CD4-positive, alpha-beta T cell treated with Interleukin-15 for 1 hour (primary cell): Measurements from ENCODE around the gene ZC3HAV1L.
"Not testable (repeated sequence)": the region's sequence is repeated elsewhere in the genome, so short reads cannot be mapped to it uniquely, and the experiment has no call there.

ENCODE experiments used
- DNase-seq: peaks from one replicate; pipeline ENCODE4 v3.0.0-alpha.2; 2020

ZC3HAV1L gene, protein sequence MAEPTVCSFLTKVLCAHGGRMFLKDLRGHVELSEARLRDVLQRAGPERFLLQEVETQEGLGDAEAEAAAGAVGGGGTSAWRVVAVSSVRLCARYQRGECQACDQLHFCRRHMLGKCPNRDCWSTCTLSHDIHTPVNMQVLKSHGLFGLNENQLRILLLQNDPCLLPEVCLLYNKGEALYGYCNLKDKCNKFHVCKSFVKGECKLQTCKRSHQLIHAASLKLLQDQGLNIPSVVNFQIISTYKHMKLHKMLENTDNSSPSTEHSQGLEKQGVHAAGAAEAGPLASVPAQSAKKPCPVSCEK

GRCh38 chr7:139035586-139036353, at the start of gene ZC3HAV1L:
Gene ZC3HAV1L, minus strand, starts transcription at chr7:139036042. Its CDS starts 25 bp downstream, at chr7:139036017.
- DNase-seq, result no peak

DNA sequence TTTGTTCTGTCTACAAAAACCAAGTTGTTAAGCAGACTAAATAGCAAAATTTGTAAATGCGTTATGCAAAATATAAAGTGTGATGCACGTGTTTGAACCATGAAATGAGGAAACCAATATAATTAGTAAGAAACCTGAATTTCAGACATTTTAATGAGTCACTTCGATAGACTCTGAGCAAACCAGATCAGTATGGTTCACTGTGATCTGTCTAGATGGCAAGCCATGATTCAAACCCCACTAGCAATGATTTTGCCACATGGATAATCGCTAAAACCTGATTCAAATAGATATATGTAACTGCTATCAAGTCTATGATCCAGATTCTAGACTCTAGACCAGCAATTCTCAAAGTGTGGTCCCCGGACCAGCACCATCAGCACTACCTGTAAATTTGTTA, 48.9 kb upstream of the ZC3HAV1L start:
- DNase-seq, result no peak

DNA sequence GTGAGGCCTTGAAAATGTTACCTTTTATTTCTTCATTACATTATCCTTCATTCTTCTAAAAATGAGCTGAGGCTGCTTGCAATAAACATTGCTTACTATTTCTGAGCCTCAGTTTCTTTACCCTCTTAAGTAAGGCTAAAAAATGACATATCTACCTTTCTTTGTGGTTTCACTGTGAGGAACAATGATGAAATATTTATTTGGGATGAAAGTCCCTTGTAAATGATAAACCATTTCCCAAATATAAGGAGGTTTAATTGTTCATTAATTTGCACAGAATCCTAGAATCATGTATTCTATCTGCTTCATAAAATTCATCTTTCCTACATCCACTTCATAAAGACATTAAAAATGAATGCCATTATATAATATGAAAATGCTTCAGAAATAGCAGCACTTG, 45.7 kb upstream of the ZC3HAV1L start:
- DNase-seq, result no peak

- no peak for DNase-seq
Observed at GRCh38 chr7:139080905-139081304, 45.1 kb upstream of the ZC3HAV1L start.

DNA sequence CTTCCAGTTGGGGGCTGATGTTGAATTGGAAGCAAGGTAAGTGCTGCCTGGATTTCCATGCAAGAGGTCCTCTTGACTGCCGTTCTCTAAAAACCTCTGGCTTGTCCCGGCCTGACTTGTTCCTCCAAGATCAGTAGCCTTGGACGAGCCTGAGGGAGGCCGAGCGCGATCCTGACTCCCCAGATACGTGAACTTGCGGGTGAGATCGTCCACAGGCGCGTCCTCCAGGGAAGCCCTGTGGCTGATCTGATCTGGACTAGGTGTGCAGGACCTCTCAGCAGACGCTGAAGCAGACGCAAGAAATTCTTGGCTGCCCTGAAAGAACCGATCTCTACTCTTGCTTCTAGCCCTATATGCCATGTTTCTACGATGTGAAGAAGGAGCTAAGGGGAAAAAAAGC, 44.0 kb upstream of the ZC3HAV1L start:
- no peak for DNase-seq

DNA sequence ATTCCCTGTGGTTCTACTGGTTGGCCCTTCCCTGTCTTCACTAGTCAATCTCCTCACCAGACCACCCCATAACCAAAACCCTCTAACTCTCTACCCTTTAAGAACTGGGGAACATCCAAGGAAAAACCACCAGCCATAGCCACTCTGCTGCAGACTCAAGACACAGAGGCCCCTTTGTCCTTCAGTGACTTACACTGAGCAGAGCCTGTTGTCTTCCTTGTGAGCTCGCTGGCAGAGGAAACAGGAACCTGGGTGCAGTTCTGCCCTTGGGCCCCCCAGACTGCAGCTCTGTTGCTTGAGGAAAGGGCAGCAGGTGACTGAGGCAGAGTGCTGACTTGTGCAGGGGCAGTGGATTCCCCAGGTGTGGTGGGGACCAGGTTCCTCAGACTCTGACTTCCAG, 43.1 kb upstream of the ZC3HAV1L start:
- DNase-seq, result no peak

DNA sequence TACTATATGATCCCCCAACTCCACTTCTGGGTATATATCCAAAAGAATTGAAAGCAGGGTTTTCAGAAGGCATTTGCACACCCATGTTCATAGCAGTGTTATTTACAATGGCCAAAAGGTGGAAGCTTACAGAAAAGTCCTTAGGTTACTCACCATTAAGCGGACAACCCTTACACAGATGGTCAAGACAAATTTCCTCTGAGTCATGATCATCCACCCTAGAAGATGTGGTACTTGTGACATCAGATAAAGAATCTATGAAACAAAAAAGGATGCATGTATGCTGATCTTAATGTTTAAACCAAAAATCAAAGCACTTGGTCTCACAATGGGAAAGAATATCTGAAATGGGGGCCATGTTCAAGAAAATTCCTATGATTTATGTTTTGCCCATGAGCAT, 42.6 kb upstream of the ZC3HAV1L start:
- DNase-seq, result no peak

DNA sequence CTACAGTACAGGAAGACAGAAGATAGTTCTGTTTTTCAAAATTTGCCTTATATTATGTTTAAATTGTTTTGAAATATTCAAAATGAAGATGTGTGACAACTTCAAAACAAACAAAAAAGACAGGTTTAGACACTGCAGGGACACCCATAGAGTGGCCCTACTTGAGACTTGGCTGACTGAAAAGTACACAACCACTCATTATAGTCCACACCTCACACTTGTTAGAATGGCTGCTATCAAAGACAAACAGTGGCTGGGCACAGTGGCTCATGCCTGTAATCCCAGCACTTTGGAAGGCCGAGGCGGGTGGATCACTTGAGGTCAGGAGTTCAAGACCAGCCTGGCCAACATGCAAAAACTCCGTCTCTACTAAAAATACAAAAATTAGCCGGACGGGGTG, 41.9 kb upstream of the ZC3HAV1L start:
- not testable (repeated sequence) for DNase-seq

- no peak for DNase-seq
Observed at GRCh38 chr7:139075871-139076686, 40.2 kb upstream of the ZC3HAV1L start.

GRCh38 chr7:139075031-139075652, 39.3 kb upstream of the ZC3HAV1L start:
- peak; percentile 74 for DNase-seq

GRCh38 chr7:139072796-139073195, 37.0 kb upstream of the ZC3HAV1L start:
- no peak for DNase-seq

DNA sequence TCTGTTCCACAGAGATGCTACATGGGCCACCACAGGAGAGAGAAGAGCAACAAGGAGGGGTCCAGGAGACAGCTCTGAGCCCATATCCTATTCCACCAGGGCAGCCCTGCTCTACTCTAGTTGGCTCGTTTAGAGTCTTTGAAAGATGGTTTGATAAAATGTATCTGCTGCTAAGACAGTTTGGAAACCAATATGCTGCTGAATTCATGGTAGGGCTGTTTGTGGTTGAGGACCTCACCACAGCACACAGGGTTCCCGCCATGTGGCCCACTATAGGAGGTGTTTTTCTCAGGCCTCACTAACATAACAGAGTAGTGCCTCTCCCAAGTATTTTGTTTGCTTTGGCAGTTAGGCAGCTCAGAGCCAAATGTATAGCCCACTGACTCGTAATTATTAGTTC, 35.8 kb upstream of the ZC3HAV1L start:
- DNase-seq, result no peak

DNA sequence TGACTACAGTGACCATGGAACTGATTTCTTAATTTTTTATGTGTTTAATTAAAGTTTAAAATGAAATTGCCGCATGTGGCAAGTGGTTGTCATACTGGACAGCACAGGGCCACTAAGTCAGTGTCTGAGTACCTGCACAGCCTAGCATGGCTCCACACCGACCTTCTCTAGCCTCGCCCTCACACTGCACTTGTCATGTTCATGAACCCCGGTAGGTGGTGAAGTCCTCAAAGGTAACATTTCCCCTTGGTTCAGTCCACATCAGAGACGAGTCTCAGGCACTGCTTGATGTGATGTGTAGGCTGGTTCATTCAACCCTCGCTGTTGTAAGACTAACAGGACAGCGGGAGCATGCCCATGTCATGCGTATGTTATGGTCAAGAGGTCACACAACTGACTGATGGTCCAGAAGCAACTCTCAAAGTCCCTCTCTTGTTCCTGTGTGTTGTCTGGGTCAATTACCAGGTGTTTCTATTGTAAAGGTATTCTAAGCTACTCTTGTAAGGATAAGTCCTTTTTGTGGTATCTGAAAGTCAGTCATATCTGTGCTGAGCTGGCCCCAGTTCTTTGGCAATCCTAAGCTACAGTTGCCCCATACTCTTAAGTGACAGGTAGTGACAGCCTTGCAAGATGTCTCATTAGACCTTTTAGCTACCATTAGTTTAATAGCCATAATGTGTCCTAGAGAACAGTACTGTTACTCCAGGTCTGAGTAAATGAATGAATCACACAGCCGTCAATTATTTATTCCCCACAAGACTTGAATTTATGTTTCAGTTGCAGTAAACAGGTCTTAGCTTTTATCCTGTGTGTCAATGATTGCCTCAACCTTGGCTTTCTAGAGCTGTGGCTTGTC, 32.9 kb upstream of the ZC3HAV1L start:
- DNase-seq, result no peak

DNA sequence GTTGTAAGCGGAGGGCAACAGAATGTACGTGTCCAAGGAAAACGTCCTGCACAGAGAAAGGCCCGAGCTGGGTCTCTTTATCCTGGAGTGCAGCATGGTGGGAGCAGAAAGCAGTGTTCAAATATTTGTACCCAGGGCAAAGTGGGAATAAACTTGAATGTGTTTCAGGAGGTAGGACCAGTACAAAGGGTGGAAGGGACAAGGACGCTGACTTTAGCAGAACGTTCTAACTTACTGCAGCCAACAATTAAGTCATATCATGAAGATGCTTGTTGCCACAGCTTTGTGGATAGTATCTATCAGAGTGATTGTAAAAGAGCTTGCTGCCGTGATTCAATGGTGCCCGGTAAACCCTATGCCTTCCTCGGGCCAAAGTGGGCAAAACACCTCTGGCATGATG, 30.5 kb upstream of the ZC3HAV1L start:
- no peak for DNase-seq

- DNase-seq, result no peak
Observed at GRCh38 chr7:139065323-139065722, 29.5 kb upstream of the ZC3HAV1L start.

DNA sequence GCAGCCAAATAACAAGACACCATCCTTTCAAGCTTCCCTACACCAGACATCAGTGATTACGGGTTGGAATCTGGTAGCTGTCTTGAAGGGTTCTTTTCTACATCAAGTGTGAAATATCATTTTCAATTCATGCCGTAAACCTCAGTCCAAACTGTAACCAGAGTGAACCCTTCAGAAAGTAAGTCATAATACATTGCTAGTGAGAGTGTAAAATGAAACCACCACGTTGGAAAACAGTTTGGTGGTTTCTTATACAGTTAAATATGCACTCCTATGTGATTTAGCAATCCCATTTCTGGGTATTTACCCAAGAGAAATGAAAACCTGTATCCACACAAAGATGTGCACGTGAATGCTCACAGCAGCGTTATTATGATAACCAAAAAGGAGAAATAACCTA, 25.6 kb upstream of the ZC3HAV1L start:
- no peak for DNase-seq

GRCh38 chr7:139060695-139061237, 24.9 kb upstream of the ZC3HAV1L start:
- no peak for DNase-seq

GRCh38 chr7:139059905-139060304, 24.1 kb upstream of the ZC3HAV1L start:
- no peak for DNase-seq

- no peak for DNase-seq
Observed at GRCh38 chr7:139058943-139059342, 23.1 kb upstream of the ZC3HAV1L start.

- DNase-seq, result no peak
Observed at GRCh38 chr7:139055674-139056073, 19.8 kb upstream of the ZC3HAV1L start.

- DNase-seq, result not testable (repeated sequence)
Observed at GRCh38 chr7:139054656-139055055, 18.8 kb upstream of the ZC3HAV1L start.

GRCh38 chr7:139054101-139054500, 18.3 kb upstream of the ZC3HAV1L start:
- no peak for DNase-seq
